PC-9 (cell line): ENCODE results near the gene SGK1.

Experiments used
- CTCF ChIP-seq: fragments of 200-600 bp; sonication (generic); conservative IDR thresholded peaks from 2 replicates; pipeline ENCODE4 v1.6.1; 2017; ENCODE audit warnings: mixed run types, antibody characterized with exemption, mild to moderate bottlenecking, moderate library complexity
- EZH2 ChIP-seq: fragments of 200-600 bp; sonication (generic); IDR thresholded peaks from 2 replicates; pipeline ENCODE4 v1.8.0; 2017; ENCODE audit warnings: antibody characterized with exemption, low read depth

GRCh38 chr6:134230087-134230700 lies 87.7 kb downstream of the SGK1 start:
- TF ChIP-seq EZH2 = no peak
- TF ChIP-seq CTCF = no peak
